WI38 (cell line): ENCODE measurements around the gene UBAC1.
"Not testable (repeated sequence)": the region's sequence is repeated elsewhere in the genome, so short reads cannot be mapped to it uniquely, and the experiment has no call there.

Experiments used
- H3K4me3 ChIP-seq: 2 replicates; pipeline ENCODE4 v1.5.1; 2011; ENCODE audit warnings: low read depth, mild to moderate bottlenecking, control low read depth, low read length
- CTCF ChIP-seq: IDR thresholded peaks from 2 replicates; pipeline ENCODE4 v1.5.1; 2012; ENCODE audit warnings: low read depth, mild to moderate bottlenecking, control low read depth, low read length

Gene UBAC1

DNA sequence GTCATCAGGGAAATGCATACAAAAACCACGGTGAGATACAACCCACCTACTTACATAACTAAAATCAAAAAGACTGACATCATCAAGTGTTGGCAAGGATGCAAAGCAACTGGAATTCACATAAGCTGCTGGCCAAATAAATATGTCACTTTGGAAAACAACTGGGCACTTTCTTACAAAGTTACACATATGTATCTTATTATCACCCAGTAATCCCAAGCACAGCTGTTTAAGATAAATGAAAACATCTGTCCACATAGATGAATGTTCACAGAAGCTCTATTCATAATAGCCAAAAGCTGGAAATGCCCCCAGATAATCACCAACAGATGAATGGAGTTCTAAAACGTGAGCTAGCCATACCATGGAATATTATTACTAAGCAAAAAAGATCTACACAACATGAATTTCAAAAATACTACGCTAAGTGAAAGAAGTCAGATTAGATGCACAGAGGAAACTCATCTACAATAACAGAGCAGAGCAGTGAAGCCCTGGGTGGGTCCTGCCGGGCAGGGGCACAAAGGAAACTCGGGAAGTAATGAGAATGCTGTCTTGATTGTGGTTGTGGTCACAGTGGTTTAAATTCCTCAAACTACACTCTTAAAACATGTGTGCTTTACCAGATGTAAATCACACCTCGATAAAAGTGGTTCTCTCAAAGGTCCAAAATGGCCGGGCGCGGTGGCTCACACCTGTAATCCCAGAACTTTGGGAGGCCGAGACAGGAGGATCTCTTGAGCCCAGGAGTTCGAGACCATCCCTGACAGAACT, 62.4 kb downstream of the UBAC1 start:
- no peak for TF ChIP-seq CTCF
- H3K4me3 ChIP-seq = no peak overlapping the region

DNA sequence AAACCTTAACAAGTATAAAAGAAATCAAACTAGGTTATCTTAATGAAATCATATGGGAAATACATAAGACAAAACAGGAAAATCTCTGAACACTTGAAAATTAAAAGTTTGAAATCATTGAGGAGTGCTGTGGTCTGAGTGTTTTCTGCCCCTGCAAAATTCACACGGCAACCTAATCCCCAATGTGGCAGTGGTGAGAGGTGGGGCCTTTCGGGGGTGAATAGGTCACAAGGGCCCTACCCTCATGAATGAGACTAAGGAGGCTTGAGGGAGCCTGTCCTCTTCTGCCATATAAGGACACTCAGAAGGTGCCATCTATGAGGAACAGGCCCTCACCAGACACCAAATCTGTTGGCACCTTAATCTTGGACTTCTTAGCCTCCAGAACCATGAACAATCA, 64.5 kb downstream of the UBAC1 start:
- H3K4me3 ChIP-seq = no peak overlapping the region
- no peak for TF ChIP-seq CTCF

DNA sequence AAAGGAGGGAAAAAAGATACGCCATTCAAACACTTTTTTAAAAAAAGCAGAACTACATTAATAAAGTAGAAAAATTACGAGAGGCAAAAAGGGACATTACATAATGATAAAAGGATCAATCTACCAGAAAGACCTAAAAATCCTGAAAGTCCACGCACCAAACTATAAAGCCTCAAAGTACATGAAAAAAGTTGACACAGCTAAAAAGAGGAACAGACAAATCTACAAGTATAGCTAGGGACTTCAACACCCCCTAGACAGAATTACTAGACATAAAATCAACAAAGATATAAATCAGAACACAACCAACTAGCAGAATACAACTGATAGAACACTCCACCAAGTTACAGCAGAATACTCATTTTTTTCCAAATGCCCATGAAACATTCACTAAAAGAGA, 65.0 kb downstream of the UBAC1 start:
- no peak overlapping the region for H3K4me3 ChIP-seq
- no peak for TF ChIP-seq CTCF

GRCh38 chr9:135895202-135895848, 65.8 kb downstream of the UBAC1 start:
- no peak overlapping the region for H3K4me3 ChIP-seq
- TF ChIP-seq CTCF = no peak

DNA sequence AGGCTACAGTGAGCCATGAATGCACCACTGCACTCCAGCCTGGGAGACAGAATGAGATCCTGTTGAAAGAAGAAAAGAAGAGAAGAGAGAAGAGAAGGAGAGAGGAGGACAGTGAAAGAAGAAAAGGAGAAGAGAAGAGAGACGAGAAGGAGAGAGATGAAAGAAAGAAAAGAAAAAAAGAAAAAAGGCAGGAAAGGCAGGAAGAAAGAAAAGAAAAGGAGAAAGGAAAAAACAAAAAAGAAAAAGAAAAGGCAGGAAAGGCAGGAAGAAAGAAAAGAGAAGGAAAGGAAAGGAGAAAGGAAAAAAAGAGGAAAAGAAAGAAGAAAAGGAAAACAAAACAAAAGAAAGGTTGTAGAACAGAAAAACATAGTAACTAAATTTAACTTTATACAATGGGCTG, 68.1 kb downstream of the UBAC1 start:
- no peak for TF ChIP-seq CTCF
- H3K4me3 ChIP-seq = no peak overlapping the region

DNA sequence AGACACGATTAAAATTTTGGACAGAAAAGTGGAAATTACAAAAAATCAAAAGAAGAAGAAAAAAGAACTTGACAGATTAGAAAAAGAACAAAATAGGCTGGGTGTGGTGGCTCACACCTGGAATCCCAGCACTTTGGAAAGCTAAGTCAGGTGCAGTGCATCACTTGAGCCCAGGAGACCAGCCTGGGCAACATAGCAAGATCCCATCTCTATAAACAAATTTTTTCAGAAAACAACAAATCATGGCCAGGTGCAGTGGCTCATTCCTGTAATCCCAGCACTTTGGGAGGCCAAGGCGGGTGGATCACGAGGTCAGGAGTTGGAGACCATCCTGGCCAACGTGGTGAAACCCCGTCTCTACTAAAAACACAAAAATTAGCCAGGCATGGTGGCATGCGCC, 68.8 kb downstream of the UBAC1 start:
- not testable (repeated sequence) for H3K4me3 ChIP-seq

DNA sequence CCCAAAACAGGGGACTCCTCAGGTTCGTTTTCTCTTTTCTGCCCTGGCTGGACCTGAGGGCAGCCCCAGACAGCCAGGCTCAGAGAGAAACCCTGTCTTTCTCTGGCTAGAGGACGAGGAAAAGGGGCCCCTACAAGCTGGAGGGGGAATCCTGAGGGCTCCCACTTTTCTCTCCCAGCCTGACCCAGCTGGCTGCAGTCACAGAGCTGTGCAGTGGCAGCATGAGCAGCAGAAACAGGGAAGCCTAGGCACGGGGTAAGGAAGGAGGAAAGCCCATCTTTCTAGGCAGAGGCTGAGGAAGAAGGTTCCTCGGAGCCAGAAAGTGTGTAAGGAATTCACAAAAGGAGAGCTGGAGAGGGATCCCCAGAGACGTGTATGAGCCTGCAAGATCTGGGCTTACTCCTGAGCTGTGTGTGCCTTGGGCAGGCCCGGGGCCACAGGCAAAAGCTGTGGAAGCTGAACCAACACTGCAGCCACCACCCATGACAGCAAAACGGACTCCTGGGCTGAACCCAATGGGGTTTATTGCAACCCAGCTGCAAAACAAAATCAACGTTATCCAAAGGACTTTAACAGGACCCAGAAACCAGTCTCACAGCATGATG, 70.0 kb downstream of the UBAC1 start:
- no peak overlapping the region for H3K4me3 ChIP-seq
- TF ChIP-seq CTCF = no peak
